CD8-positive, alpha-beta memory T cell (primary cell): ENCODE results near the gene AHI1. TPM values are rescaled to one million over a fixed set of nuclear protein-coding genes. Genes with fewer than 3 reads are reported as not detected.

Experiments used
- CTCF ChIA-PET: fragments of 350-600 bp; sonication (Branson Sonifier 250); formaldehyde crosslinking; loops from one replicate; lab custom pipeline; 2021; ENCODE audit warnings: antibody characterized with exemption; lab: Charles Lee
- POLR2A ChIA-PET: fragments of 350-600 bp; sonication (Branson Sonifier 250); formaldehyde crosslinking; loops from one replicate; lab custom pipeline; 2021; ENCODE audit warnings: antibody characterized with exemption; lab: Charles Lee
- DNase-seq, 5 donors: peaks; one replicate each; pipeline versions ENCODE4 v3.0.0 to v3.0.0-alpha.2; 2020 to 2022; ENCODE audit warnings: mixed read lengths in 1 of 5
- H3K27ac ChIP-seq: one replicate; pipeline ENCODE4 v1.7.0; 2013; ENCODE audit warnings: low read depth, mild to moderate bottlenecking, low read length, moderate library complexity
- H3K27me3 ChIP-seq: 2 replicates; pipeline ENCODE4 v1.7.0; 2013; ENCODE audit warnings: low read length, mild to moderate bottlenecking; ENCODE audit not compliant: insufficient read depth, poor library complexity, severe bottlenecking
- H3K36me3 ChIP-seq: 2 replicates; pipeline ENCODE4 v1.7.0; 2013; ENCODE audit warnings: mild to moderate bottlenecking, low read length, moderate library complexity; ENCODE audit not compliant: insufficient read depth
- H3K4me1 ChIP-seq: 2 replicates; pipeline ENCODE4 v1.7.0; 2013; ENCODE audit warnings: mild to moderate bottlenecking, low read length, moderate library complexity; ENCODE audit not compliant: insufficient read depth
- H3K4me3 ChIP-seq: 2 replicates; pipeline ENCODE4 v1.7.0; 2013; ENCODE audit warnings: mild to moderate bottlenecking, low read length
- H3K9me3 ChIP-seq: 2 replicates; pipeline ENCODE4 v1.7.0; 2013; ENCODE audit warnings: mild to moderate bottlenecking, low read length
- H3K27ac Mint-ChIP-seq, 8 donors: one replicate each; pipeline ENCODE4 v1.8.0; 2020 to 2021; ENCODE audit warnings: mixed read lengths in 8 of 8, mild to moderate bottlenecking in 6 of 8, inconsistent platforms in 3 of 8, moderate library complexity in 3 of 8
- H3K27me3 Mint-ChIP-seq, 2 donors: one replicate each; pipeline ENCODE4 v1.8.0; 2020 to 2021; ENCODE audit warnings: mixed read lengths in 2 of 2, mild to moderate bottlenecking in 1 of 2, moderate library complexity in 1 of 2
- H3K36me3 Mint-ChIP-seq, 3 donors: one replicate each; pipeline ENCODE4 v1.8.0; 2020 to 2021; ENCODE audit warnings: mixed read lengths in 3 of 3, inconsistent platforms in 1 of 3, mild to moderate bottlenecking in 1 of 3
- H3K4me1 Mint-ChIP-seq, 3 donors: one replicate each; pipeline ENCODE4 v1.8.0; 2020 to 2021; ENCODE audit warnings: mixed read lengths in 3 of 3, inconsistent platforms in 1 of 3, mild to moderate bottlenecking in 1 of 3
- H3K4me3 Mint-ChIP-seq, 7 donors: one replicate each; pipeline ENCODE4 v1.8.0; 2020 to 2021; ENCODE audit warnings: mixed read lengths in 7 of 7, mild to moderate bottlenecking in 6 of 7, moderate library complexity in 4 of 7, inconsistent platforms in 2 of 7
- H3K9me3 Mint-ChIP-seq, 5 donors: one replicate each; pipeline ENCODE4 v1.8.0; 2020 to 2022; ENCODE audit warnings: mixed read lengths in 5 of 5, mild to moderate bottlenecking in 3 of 5, moderate library complexity in 2 of 5, inconsistent platforms in 1 of 5
- polyA plus RNA-seq: library from polyadenylated mRNA; unstranded; fragments of 300-500 nt; fragmentation: Illumina TruSeq; gene quantifications from one replicate; pipeline ENCODE4 v1.2.3, GENCODE V29; 2021
- total RNA-seq, 2 experiments: library from RNA; stranded (reverse); gene quantifications; one replicate each; pipeline ENCODE4 v1.2.3, GENCODE V29; 2021

AHI1 gene
- 10 to 100 TPM; 41.1 to 41.2 TPM for total RNA-seq
- 3.6 TPM for polyA plus RNA-seq

GRCh38 chr6:135497412-135498184 lies at the start of gene AHI1:
TSS of gene AHI1 (minus strand) at chr6:135497740. CDS start at chr6:135492237, 5,503 bp downstream.
- H3K27ac ChIP-seq = peak within 1 kb of the TSS; percentile 96
- no peaks in the 10 kb centered on the region for H3K27me3 ChIP-seq

GRCh38 chr6:135546680-135547418 lies 49.3 kb upstream of the AHI1 start:
- no peaks in the 10 kb centered on the region for H3K9me3 ChIP-seq
- no peak overlapping the region for H3K4me3 ChIP-seq
- no peak for DNase-seq
- Mint-ChIP-seq H3K36me3 (no peaks in the 10 kb centered on the region), H3K4me1 (no peaks in the 10 kb centered on the region), H3K27me3 (peaks cover 7 to 12% of the 10 kb centered on the region in 2 donors), H3K27ac (no peak overlapping the region), H3K4me3 (no peak overlapping the region), H3K9me3 (no peaks in the 10 kb centered on the region)
- no peaks in the 10 kb centered on the region for H3K36me3 ChIP-seq
- no peaks in the 10 kb centered on the region for H3K27me3 ChIP-seq
- CTCF ChIA-PET = no interaction called here
- POLR2A ChIA-PET = no interaction called here
- no peaks in the 10 kb centered on the region for H3K4me1 ChIP-seq
- H3K27ac ChIP-seq = no peak overlapping the region

More at GRCh38 chr6:135497412-135498184, at the start of gene AHI1:
- Mint-ChIP-seq H3K4me3 (peak within 1 kb of the TSS in 1 of 7 donors; percentile 57), H3K4me1 (peaks cover 4 to 15% (median 8%) of the 10 kb centered on the region in 3 donors), H3K27ac (peak within 1 kb of the TSS in 5 of 8 donors; percentile 4 to 94 (median 49)), H3K27me3 (peaks cover 0 to 2% of the 10 kb centered on the region in 2 donors), H3K36me3 (peaks cover 0 to 10% (median 2%) of the 10 kb centered on the region in 3 donors), H3K9me3 (no peaks in the 10 kb centered on the region)
- Histone ChIP-seq H3K9me3 (no peaks in the 10 kb centered on the region), H3K4me3 (peak within 1 kb of the TSS; percentile 86), H3K36me3 (no peaks in the 10 kb centered on the region), H3K4me1 (peaks cover 16% of the 10 kb centered on the region)
- peak; percentile 80 to 94 (median 86) for DNase-seq
- POLR2A ChIA-PET = interaction anchor here (1.4 to 1.7 kb wide), 2 partner anchors 792 to 1325 kb away, joined by 4 to 41 read pairs; partner anchors contain the start of gene BCLAF1
- CTCF ChIA-PET = interaction anchor here (0.9 to 1.9 kb wide), 4 partner anchors 9 to 792 kb away, joined by 4 to 6 read pairs (median 6); partner anchors contain the start of gene BCLAF1

- DNase-seq = no peak
- Mint-ChIP-seq H3K4me1 (no peaks in the 10 kb centered on the region), H3K36me3 (no peaks in the 10 kb centered on the region), H3K27ac (no peak overlapping the region), H3K27me3 (peaks cover 7 to 12% of the 10 kb centered on the region in 2 donors), H3K4me3 (no peak overlapping the region), H3K9me3 (no peaks in the 10 kb centered on the region)
- CTCF ChIA-PET = no interaction called here
- H3K4me3 ChIP-seq = no peak overlapping the region
- H3K4me1 ChIP-seq = no peaks in the 10 kb centered on the region
- H3K9me3 ChIP-seq = no peaks in the 10 kb centered on the region
- H3K27ac ChIP-seq = no peak overlapping the region
- POLR2A ChIA-PET = no interaction called here
- no peaks in the 10 kb centered on the region for H3K36me3 ChIP-seq
- H3K27me3 ChIP-seq = no peaks in the 10 kb centered on the region
Observed at GRCh38 chr6:135546206-135546605, 48.7 kb upstream of the AHI1 start.

DNA sequence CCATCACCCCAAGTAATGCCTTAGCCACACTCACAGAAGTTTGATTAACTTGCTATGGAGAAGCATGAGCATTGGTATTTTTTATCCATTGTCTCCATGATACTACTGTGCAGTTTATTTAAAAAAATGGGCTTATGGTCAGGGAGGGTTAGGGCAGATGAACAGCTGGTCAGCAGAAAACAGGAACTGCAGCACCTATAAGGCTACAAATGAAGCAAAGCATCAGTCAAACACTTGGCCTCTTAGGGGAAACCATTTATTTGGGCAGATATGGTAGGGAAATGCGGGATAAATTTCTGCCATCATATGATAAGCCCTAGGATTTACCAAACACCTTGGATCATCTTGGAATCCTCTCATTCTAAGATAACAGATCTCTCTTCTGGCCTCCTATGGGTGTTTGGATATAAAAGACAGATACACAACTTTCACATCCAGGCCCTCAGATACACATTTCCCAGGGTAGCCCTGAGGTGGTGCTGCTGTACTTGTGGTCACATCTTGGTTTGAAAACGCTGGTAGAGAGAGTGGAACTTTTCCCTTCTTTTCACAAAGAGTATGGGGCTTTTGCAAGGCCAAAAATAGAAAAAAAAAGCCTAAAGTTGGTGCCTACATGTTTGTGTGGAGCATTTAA lies 42.8 kb upstream of the AHI1 start:
- H3K4me1 Mint-ChIP-seq = peaks cover 11 to 25% (median 19%) of the 10 kb centered on the region in 3 donors
- H3K36me3 Mint-ChIP-seq = no peaks in the 10 kb centered on the region
- no peaks in the 10 kb centered on the region for H3K36me3 ChIP-seq
- H3K27me3 Mint-ChIP-seq = peaks cover 7 to 25% of the 10 kb centered on the region in 2 donors
- ChIA-PET POLR2A (no interaction called here), CTCF (interaction anchor here (2.3 kb wide), 1 partner anchor 369 kb away, joined by 9 read pairs; no protein-coding TSS in a partner anchor)
- no peak overlapping the region for H3K4me3 Mint-ChIP-seq
- H3K27ac ChIP-seq = no peak overlapping the region
- H3K27ac Mint-ChIP-seq = no peak overlapping the region
- no peak for DNase-seq
- H3K4me1 ChIP-seq = peaks cover 6% of the 10 kb centered on the region
- no peaks in the 10 kb centered on the region for H3K27me3 ChIP-seq
- no peak overlapping the region for H3K4me3 ChIP-seq
- H3K9me3 ChIP-seq = no peaks in the 10 kb centered on the region
- H3K9me3 Mint-ChIP-seq = no peaks in the 10 kb centered on the region

DNA sequence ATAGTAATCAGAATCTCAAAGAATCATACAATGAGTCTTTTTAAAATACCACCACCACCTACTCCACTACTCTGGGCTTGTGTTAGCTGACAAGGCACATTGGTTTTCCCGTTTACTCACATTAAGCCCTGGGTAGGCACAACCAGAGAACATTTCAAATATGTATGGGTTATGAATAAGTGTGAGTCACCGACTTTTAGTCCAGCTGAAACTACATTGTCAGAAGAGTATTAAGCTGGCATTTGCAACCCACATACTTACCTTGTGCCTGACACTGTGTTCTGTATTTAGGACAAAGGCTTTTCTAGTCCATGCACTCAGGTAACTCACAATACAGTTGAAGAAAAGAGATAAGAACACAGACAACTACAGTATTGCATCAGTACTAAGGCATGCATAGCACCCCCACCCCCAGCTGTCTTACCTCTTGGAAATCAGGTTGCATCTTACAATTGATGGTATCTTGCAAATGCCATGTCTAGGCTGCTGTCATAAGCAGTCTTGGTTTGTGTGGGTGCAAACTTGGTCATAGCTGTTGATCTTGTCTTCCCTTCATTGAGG lies 40.3 kb upstream of the AHI1 start:
- POLR2A ChIA-PET = no interaction called here

DNA sequence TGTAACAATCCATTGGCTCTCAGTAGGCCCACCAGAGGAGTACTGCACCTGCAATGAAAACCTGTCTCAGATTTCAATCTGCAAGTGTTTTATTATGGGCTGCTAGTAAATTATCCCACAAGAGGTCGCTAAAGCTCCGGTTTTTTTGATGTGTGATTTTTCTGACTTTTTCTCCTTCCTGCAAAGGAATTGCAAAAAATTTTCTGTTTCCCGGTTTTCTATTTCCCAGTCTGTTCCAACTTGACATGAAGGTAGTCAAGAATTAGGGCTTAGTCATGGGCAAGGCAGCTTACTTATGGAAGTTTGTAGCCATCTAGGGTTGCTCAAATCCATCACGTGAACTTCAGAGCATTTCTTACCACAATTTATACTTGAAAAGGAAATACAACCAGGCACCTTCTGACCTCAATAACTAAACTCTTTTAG lies 38.5 kb upstream of the AHI1 start:
- H3K4me1 Mint-ChIP-seq = peaks cover 13 to 25% (median 19%) of the 10 kb centered on the region in 3 donors
- Histone ChIP-seq H3K9me3 (no peaks in the 10 kb centered on the region), H3K27ac (no peak overlapping the region), H3K4me3 (no peak overlapping the region), H3K27me3 (no peaks in the 10 kb centered on the region), H3K4me1 (peaks cover 6% of the 10 kb centered on the region), H3K36me3 (no peaks in the 10 kb centered on the region)
- CTCF ChIA-PET = interaction anchor here (0.6 to 2.6 kb wide), 16 partner anchors 8 to 691 kb away, joined by 3 to 21 read pairs (median 3); no protein-coding TSS in a partner anchor
- H3K4me3 Mint-ChIP-seq = peak overlapping the region in 6 of 7 donors; percentile 2 to 72 (median 54)
- peak overlapping the region in 3 of 8 donors; percentile 41 to 79 (median 72) for H3K27ac Mint-ChIP-seq
- peaks cover 4 to 12% of the 10 kb centered on the region in 2 donors for H3K27me3 Mint-ChIP-seq
- POLR2A ChIA-PET = interaction anchor here (1.2 kb wide), 1 partner anchor 690 kb away, joined by 3 read pairs; no protein-coding TSS in a partner anchor
- H3K9me3 Mint-ChIP-seq = no peaks in the 10 kb centered on the region
- no peaks in the 10 kb centered on the region for H3K36me3 Mint-ChIP-seq
- DNase-seq = peak in 2 of 5 donors; percentile 17 to 35

More for the DNA sequence above, 40.3 kb upstream of the AHI1 start:
- no peaks in the 10 kb centered on the region for H3K27me3 ChIP-seq
- H3K9me3 ChIP-seq = no peaks in the 10 kb centered on the region
- Mint-ChIP-seq H3K27ac (peak overlapping the region in 4 of 8 donors; percentile 19 to 57 (median 52)), H3K36me3 (no peaks in the 10 kb centered on the region), H3K27me3 (peaks cover 7 to 17% of the 10 kb centered on the region in 2 donors), H3K9me3 (no peaks in the 10 kb centered on the region), H3K4me1 (peaks cover 12 to 25% (median 19%) of the 10 kb centered on the region in 3 donors), H3K4me3 (peak overlapping the region in 1 of 7 donors; percentile 19)
- no peak overlapping the region for H3K27ac ChIP-seq
- H3K4me1 ChIP-seq = peaks cover 6% of the 10 kb centered on the region
- CTCF ChIA-PET = interaction anchor here (2.0 kb wide), 1 partner anchor 688 kb away, joined by 8 read pairs; no protein-coding TSS in a partner anchor
- H3K36me3 ChIP-seq = no peaks in the 10 kb centered on the region
- peak in 3 of 5 donors; percentile 2 to 63 (median 20) for DNase-seq
- no peak overlapping the region for H3K4me3 ChIP-seq

DNA sequence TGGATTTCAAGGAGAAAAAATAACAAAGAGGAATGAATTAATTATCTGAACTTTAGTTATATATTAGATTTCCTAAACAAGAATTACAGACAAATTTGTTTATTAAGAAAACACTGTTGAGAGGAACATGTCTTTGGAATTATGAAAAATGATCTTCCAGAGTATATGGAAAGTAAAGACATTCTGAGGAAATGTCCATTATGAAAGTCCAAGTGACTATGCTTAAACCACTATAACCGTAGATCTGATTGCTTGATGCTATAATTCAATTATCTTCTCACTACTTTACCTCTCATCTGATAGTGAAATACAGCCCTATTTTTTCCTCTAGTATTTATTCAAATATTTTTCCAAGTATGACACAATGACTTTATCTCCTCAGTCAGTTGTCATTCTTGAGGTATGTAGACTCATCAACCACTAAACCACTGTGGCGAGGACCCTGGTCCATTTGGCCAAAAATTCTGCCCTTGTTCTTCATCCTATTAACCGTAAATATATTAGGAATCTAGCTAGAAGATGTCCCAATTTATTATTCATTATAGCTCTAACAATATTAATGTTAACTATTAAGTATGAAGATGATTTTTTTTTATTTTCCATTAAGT lies 37.3 kb upstream of the AHI1 start:
- Histone ChIP-seq H3K36me3 (no peaks in the 10 kb centered on the region), H3K4me1 (peaks cover 6% of the 10 kb centered on the region), H3K4me3 (no peak overlapping the region), H3K27ac (no peak overlapping the region), H3K27me3 (no peaks in the 10 kb centered on the region), H3K9me3 (no peaks in the 10 kb centered on the region)
- CTCF ChIA-PET = interaction anchor here (0.6 to 2.6 kb wide), 12 partner anchors 9 to 691 kb away, joined by 3 to 21 read pairs (median 3); no protein-coding TSS in a partner anchor
- POLR2A ChIA-PET = interaction anchor here (0.6 kb wide), 1 partner anchor 709 kb away, joined by 6 read pairs; no protein-coding TSS in a partner anchor
- no peak for DNase-seq
- Mint-ChIP-seq H3K27me3 (peaks cover 4% of the 10 kb centered on the region in 2 donors), H3K9me3 (no peaks in the 10 kb centered on the region), H3K4me1 (peaks cover 13 to 25% (median 19%) of the 10 kb centered on the region in 3 donors), H3K27ac (no peak overlapping the region), H3K36me3 (no peaks in the 10 kb centered on the region), H3K4me3 (no peak overlapping the region)
